Liver (tissue), 9 donors: ENCODE results near the gene ATP4A. TPM values are rescaled to one million over a fixed set of nuclear protein-coding genes. Genes with fewer than 3 reads are reported as not detected.

Experiments used
- DNase-seq: peaks from one replicate; pipeline ENCODE4 v3.0.0-alpha.2; 2017; ENCODE audit warnings: low spot score
- H3K27ac ChIP-seq, 2 donors: one replicate each; pipeline ENCODE4 v1.7.0; 2013; ENCODE audit warnings: inconsistent platforms in 2 of 2, low read length in 2 of 2, control low read depth in 1 of 2, low read depth in 1 of 2, mild to moderate bottlenecking in 1 of 2
- H3K27me3 ChIP-seq, 4 donors: one replicate each; pipeline versions ENCODE4 v1.6.1 to v1.7.0; 2013; ENCODE audit warnings: low read length in 3 of 4, inconsistent platforms in 1 of 4, mild to moderate bottlenecking in 1 of 4, moderate library complexity in 1 of 4; ENCODE audit not compliant: control insufficient read depth in 4 of 4, insufficient read depth in 4 of 4
- H3K36me3 ChIP-seq, 4 donors: one replicate each; pipeline versions ENCODE4 v1.6.1 to v1.7.0; 2013; ENCODE audit warnings: low read length in 3 of 4, mild to moderate bottlenecking in 3 of 4, low read depth in 1 of 4, moderate library complexity in 1 of 4; ENCODE audit not compliant: control insufficient read depth in 4 of 4, insufficient read depth in 3 of 4
- H3K4me1 ChIP-seq, 4 donors: one replicate each; pipeline versions ENCODE4 v1.6.1 to v1.7.0; 2013; ENCODE audit warnings: low read length in 3 of 4, mild to moderate bottlenecking in 3 of 4, moderate library complexity in 1 of 4; ENCODE audit not compliant: control insufficient read depth in 4 of 4, insufficient read depth in 4 of 4
- H3K4me3 ChIP-seq, 3 donors: one replicate each; pipeline versions ENCODE4 v1.6.1 to v1.7.0; 2013; ENCODE audit warnings: low read length in 3 of 3, control low read depth in 1 of 3, low read depth in 1 of 3, mild to moderate bottlenecking in 1 of 3
- H3K9ac ChIP-seq, 2 donors: one replicate each; pipeline ENCODE4 v1.7.0; 2013; ENCODE audit warnings: low read length in 2 of 2, mild to moderate bottlenecking in 2 of 2, moderate library complexity in 2 of 2, control low read depth in 1 of 2, low read depth in 1 of 2
- H3K9me3 ChIP-seq, 4 donors: one replicate each; pipeline versions ENCODE4 v1.6.1 to v1.7.0; 2013; ENCODE audit warnings: low read length in 3 of 4; ENCODE audit not compliant: control insufficient read depth in 4 of 4
- ATF3 ChIP-seq: IDR thresholded peaks from 2 replicates; pipeline ENCODE4 v1.6.1; 2016; ENCODE audit warnings: antibody characterized with exemption
- CTCF ChIP-seq: fragments of 150-350 bp; IDR thresholded peaks from 2 replicates; pipeline ENCODE4 v1.5.1; 2017; ENCODE audit warnings: improper control_type of control experiment, low read depth, low read length; ENCODE audit not compliant: missing input control
- EGR1 ChIP-seq, 2 donors: IDR thresholded peaks; 2 replicates each; pipeline ENCODE4 v1.6.1; 2016 to 2018; ENCODE audit warnings: antibody characterized with exemption in 2 of 2, low read depth in 2 of 2
- FOXA1 ChIP-seq: IDR thresholded peaks from 2 replicates; pipeline ENCODE4 v1.6.1; 2016; ENCODE audit warnings: antibody characterized with exemption
- FOXA2 ChIP-seq: IDR thresholded peaks from 2 replicates; pipeline ENCODE4 v1.6.1; 2016; ENCODE audit warnings: antibody characterized with exemption
- GABPA ChIP-seq, 2 donors: IDR thresholded peaks in 1 of 2; conservative IDR thresholded peaks in 1 of 2; 2 replicates each; pipeline ENCODE4 v1.6.1; 2016; ENCODE audit warnings: antibody characterized with exemption in 2 of 2, mild to moderate bottlenecking in 1 of 2, moderate library complexity in 1 of 2
- HNF4A ChIP-seq, 2 donors: conservative IDR thresholded peaks; 2 replicates each; pipeline ENCODE4 v1.6.1; 2016; ENCODE audit warnings: antibody characterized with exemption in 2 of 2, mild to moderate bottlenecking in 2 of 2
- HNF4G ChIP-seq: IDR thresholded peaks from 2 replicates; pipeline ENCODE4 v1.6.1; 2016; ENCODE audit warnings: antibody characterized with exemption
- NR2F2 ChIP-seq: IDR thresholded peaks from 2 replicates; pipeline ENCODE4 v1.6.1; 2016; ENCODE audit warnings: antibody characterized with exemption
- RAD21 ChIP-seq, 2 donors: IDR thresholded peaks; 2 replicates each; pipeline ENCODE4 v1.6.1; 2016; ENCODE audit warnings: antibody characterized with exemption in 2 of 2, mild to moderate bottlenecking in 2 of 2
- RXRA ChIP-seq, 2 donors: IDR thresholded peaks; 2 replicates each; pipeline ENCODE4 v1.6.1; 2017 to 2018; ENCODE audit warnings: antibody characterized with exemption in 2 of 2, mild to moderate bottlenecking in 1 of 2
- SP1 ChIP-seq: IDR thresholded peaks from 2 replicates; pipeline ENCODE4 v1.6.1; 2018; ENCODE audit warnings: antibody characterized with exemption, mild to moderate bottlenecking
- TAF1 ChIP-seq: conservative IDR thresholded peaks from 2 replicates; pipeline ENCODE4 v1.6.1; 2016; ENCODE audit warnings: antibody characterized with exemption, mild to moderate bottlenecking
- YY1 ChIP-seq: IDR thresholded peaks from 2 replicates; pipeline ENCODE4 v1.6.1; 2016; ENCODE audit warnings: antibody characterized with exemption, mild to moderate bottlenecking
- WGBS: extraction: QIAGEN DNeasy Blood & Tissue Kit; methylation state at CpG from one replicate; pipeline ENCODE4 v1.1.7; 2013; 5-methylcytosine and 5-hydroxymethylcytosine counted together
- polyA plus RNA-seq, 2 donors: library from polyadenylated mRNA; stranded (reverse) in 1 of 2; unstranded in 1 of 2; fragments of 200-250 nt in 1 of 2; fragments of >200 nt in 1 of 2; fragmentation: Nextera tagmentation in 1 of 2; extraction: Ambion mirVana in 1 of 2; gene quantifications; one replicate each; pipeline versions ENCODE4 v1.2.1 to v1.2.3, GENCODE V29; 2013 to 2015
- total RNA-seq, 2 donors: library from RNA; depleted of rRNA; stranded (reverse); fragments of >200 nt; gene quantifications; one replicate each; pipeline ENCODE4 v1.2.3, GENCODE V29; 2014
- TF ChIP-seq, protein P1 (sequence below): IDR thresholded peaks from 2 replicates; pipeline ENCODE4 v1.6.1; 2016; ENCODE audit warnings: antibody characterized with exemption
- TF ChIP-seq, protein P2 (sequence below): IDR thresholded peaks from 2 replicates; pipeline ENCODE4 v1.6.1; 2016; ENCODE audit warnings: antibody characterized with exemption
- donor health status: healthy.
- donor health status: healthy.
- donor health status: healthy.
- donor health status: healthy.
- donor health status: healthy.

The ATP4A gene
- total and polyA plus RNA-seq, 4 donors: not detected

GRCh38 chr19:35509861-35510625 lies 53.4 kb downstream of the ATP4A start:
- 2% methylated on average over 39 of the region's 39 CpGs for WGBS
- Histone ChIP-seq H3K27ac (no peak overlapping the region), H3K9ac (peak overlapping the region in 1 of 2 donors; percentile 43), H3K36me3 (peaks cover 0 to 1% (median 0%) of the 10 kb centered on the region in 4 donors), H3K9me3 (no peaks in the 10 kb centered on the region), H3K4me3 (peak overlapping the region in 2 of 3 donors; percentile 39 to 49), H3K4me1 (peaks cover 0 to 16% (median 7%) of the 10 kb centered on the region in 4 donors), H3K27me3 (no peaks in the 10 kb centered on the region)
- peak; percentile 84 for DNase-seq
- TF ChIP-seq CTCF (peak; percentile 85), RAD21 (IDR thresholded peaks at IDR 0.05) (peak; percentile 67 to 81), FOXA2 (no peak)

DNA sequence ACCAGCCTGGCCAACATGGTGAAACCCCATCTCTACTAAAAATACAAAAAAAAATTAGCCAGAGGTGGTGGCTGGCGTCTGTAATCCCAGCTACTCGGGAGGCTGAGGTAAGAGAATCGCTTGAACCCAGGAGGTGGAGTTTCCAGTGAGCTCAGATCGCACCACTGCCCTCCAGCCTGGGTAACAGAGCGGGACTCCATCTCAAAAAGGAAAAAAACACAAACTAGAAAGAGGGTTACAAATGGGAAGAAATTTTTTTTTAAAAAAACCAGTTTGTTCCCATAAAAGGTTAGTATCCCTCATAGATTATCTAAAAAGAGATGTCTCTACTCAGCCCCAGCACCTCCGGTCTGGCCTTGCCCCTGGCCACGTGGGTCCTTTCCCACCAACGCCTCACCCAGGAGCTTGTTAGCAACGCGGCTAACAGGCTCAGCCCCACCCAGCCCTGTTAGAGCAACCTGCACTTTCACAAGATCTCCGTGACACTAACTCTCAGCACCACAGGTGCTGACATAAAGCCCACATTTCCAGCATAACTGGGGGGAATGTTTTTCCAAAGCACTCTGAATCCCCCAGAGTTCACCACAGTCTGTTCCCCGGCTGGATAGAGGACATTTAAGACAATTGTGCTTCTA lies 54.3 kb downstream of the ATP4A start:
- 39% methylated on average over 12 of the region's 12 CpGs for WGBS
- no peaks in the 10 kb centered on the region for H3K27me3 ChIP-seq

DNA sequence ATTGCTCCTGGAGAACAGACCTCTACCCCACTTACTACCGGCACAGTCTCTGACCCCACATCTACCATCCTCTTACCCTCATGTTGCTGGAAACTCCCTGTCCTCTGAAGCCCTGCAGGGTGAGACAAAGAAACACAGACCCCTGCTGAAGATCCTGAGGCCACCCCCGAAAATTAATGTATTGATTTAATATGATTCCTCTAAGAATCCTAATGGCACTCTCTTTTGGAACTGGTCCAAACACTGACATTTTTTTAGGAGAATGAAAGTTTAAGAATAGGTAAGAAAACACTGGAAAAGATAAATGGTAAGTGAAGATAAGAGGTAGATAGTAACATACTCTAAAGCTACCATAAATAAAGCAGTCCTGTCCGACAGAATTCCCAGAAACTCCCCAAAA lies 55.3 kb downstream of the ATP4A start:
- Histone ChIP-seq H3K27ac (no peak overlapping the region), H3K9me3 (no peaks in the 10 kb centered on the region), H3K4me3 (no peak overlapping the region), H3K27me3 (no peaks in the 10 kb centered on the region), H3K9ac (no peak overlapping the region), H3K36me3 (peaks cover 0 to 1% (median 0%) of the 10 kb centered on the region in 4 donors), H3K4me1 (peaks cover 0 to 16% (median 7%) of the 10 kb centered on the region in 4 donors)
- no peak for TF ChIP-seq EGR1 (IDR thresholded peaks at IDR 0.05; ENCODE audit: low read depth in 2 of 2)
- TF ChIP-seq GABPA (IDR thresholded peaks at IDR 0.05 in 1 of 2, conservative IDR thresholded peaks at IDR 0.05 in 1 of 2): no peak
- TF ChIP-seq SP1: no peak
- TF ChIP-seq HNF4A (conservative IDR thresholded peaks at IDR 0.05): no peak
- no peak for TF ChIP-seq YY1
- no peak for TF ChIP-seq NR2F2
- 88% methylated on average over 3 of the region's 3 CpGs for WGBS
- no peak for DNase-seq

More for the DNA sequence above, 54.3 kb downstream of the ATP4A start:
- DNase-seq: no peak
- Histone ChIP-seq H3K9ac (peak overlapping the region in 1 of 2 donors; percentile 52), H3K27ac (no peak overlapping the region), H3K4me1 (peaks cover 0 to 16% (median 7%) of the 10 kb centered on the region in 4 donors), H3K4me3 (no peak overlapping the region), H3K36me3 (peaks cover 0 to 1% (median 0%) of the 10 kb centered on the region in 4 donors), H3K9me3 (no peaks in the 10 kb centered on the region)
- TF ChIP-seq HNF4A (conservative IDR thresholded peaks at IDR 0.05) (no peak), HNF4G (no peak), SP1 (no peak), TAF1 (no peak), RXRA (IDR thresholded peaks at IDR 0.05) (no peak), ATF3 (no peak), FOXA1 (no peak)
- TF ChIP-seq, protein P1, sequence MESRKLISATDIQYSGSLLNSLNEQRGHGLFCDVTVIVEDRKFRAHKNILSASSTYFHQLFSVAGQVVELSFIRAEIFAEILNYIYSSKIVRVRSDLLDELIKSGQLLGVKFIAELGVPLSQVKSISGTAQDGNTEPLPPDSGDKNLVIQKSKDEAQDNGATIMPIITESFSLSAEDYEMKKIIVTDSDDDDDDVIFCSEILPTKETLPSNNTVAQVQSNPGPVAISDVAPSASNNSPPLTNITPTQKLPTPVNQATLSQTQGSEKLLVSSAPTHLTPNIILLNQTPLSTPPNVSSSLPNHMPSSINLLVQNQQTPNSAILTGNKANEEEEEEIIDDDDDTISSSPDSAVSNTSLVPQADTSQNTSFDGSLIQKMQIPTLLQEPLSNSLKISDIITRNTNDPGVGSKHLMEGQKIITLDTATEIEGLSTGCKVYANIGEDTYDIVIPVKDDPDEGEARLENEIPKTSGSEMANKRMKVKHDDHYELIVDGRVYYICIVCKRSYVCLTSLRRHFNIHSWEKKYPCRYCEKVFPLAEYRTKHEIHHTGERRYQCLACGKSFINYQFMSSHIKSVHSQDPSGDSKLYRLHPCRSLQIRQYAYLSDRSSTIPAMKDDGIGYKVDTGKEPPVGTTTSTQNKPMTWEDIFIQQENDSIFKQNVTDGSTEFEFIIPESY: no peak
- TF ChIP-seq, protein P2, sequence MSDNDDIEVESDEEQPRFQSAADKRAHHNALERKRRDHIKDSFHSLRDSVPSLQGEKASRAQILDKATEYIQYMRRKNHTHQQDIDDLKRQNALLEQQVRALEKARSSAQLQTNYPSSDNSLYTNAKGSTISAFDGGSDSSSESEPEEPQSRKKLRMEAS: no peak
